Osteocyte (in vitro differentiated cells): Measurements from ENCODE around the gene DNAJC5G. TPM values are rescaled to one million over a fixed set of nuclear protein-coding genes. Genes with fewer than 3 reads are reported as not detected.

ENCODE experiments used
- DNase-seq: peaks from one replicate; pipeline ENCODE4 v3.0.0; 2021; ENCODE audit warnings: mixed read lengths; ENCODE audit not compliant: unreplicated experiment; ENCODE audit errors: extremely low spot score
- H3K27ac Mint-ChIP-seq: one replicate; pipeline ENCODE4 v1.8.0; 2021; ENCODE audit warnings: mild to moderate bottlenecking, mixed read lengths; ENCODE audit not compliant: unreplicated experiment
- H3K27me3 Mint-ChIP-seq: one replicate; pipeline ENCODE4 v1.8.0; 2021; ENCODE audit warnings: mixed read lengths; ENCODE audit not compliant: unreplicated experiment
- H3K36me3 Mint-ChIP-seq: one replicate; pipeline ENCODE4 v1.8.0; 2021; ENCODE audit warnings: mixed read lengths; ENCODE audit not compliant: unreplicated experiment
- H3K4me1 Mint-ChIP-seq: one replicate; pipeline ENCODE4 v1.8.0; 2021; ENCODE audit warnings: mixed read lengths; ENCODE audit not compliant: unreplicated experiment
- H3K4me3 Mint-ChIP-seq: one replicate; pipeline ENCODE4 v1.8.0; 2021; ENCODE audit warnings: mild to moderate bottlenecking, moderate library complexity, mixed read lengths; ENCODE audit not compliant: unreplicated experiment
- H3K9me3 Mint-ChIP-seq: one replicate; pipeline ENCODE4 v1.8.0; 2021; ENCODE audit warnings: mixed read lengths; ENCODE audit not compliant: unreplicated experiment
- total RNA-seq: library from RNA; stranded (reverse); gene quantifications from 2 replicates; pipeline ENCODE4 v1.2.1, GENCODE V29; 2021
- TF ChIP-seq, protein P1 (sequence below): fragments of 200-600 bp; sonication (generic); IDR thresholded peaks from 2 replicates; pipeline ENCODE4 v1.5.0; 2021; ENCODE audit warnings: antibody characterized with exemption, mild to moderate bottlenecking, moderate library complexity

Gene DNAJC5G
- total RNA-seq, 1 donor from 2014 or later, result not detected

DNA sequence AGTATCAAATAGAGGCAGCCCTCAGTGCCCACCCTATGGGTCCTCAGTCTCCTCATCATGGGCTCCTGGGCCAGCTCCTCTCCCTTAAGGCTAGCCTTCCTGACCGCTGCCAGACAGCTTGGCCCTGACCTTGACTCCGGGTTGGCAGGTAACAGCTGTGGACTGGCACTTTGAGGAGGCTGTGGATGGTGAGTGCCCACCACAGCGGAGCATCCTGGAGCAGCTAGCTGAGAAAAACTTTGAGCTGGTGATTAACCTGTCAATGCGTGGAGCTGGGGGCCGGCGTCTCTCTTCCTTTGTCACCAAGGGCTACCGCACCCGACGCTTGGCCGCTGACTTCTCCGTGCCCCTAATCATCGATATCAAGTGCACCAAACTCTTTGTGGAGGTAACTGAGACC lies 39.1 kb upstream of the DNAJC5G start:
- DNase-seq, result no peak
- peaks cover 74% of the 10 kb centered on the region for H3K36me3 Mint-ChIP-seq
- no peak overlapping the region for H3K4me3 Mint-ChIP-seq
- no peaks in the 10 kb centered on the region for H3K9me3 Mint-ChIP-seq
- no peaks in the 10 kb centered on the region for H3K4me1 Mint-ChIP-seq
- TF ChIP-seq, protein P1, sequence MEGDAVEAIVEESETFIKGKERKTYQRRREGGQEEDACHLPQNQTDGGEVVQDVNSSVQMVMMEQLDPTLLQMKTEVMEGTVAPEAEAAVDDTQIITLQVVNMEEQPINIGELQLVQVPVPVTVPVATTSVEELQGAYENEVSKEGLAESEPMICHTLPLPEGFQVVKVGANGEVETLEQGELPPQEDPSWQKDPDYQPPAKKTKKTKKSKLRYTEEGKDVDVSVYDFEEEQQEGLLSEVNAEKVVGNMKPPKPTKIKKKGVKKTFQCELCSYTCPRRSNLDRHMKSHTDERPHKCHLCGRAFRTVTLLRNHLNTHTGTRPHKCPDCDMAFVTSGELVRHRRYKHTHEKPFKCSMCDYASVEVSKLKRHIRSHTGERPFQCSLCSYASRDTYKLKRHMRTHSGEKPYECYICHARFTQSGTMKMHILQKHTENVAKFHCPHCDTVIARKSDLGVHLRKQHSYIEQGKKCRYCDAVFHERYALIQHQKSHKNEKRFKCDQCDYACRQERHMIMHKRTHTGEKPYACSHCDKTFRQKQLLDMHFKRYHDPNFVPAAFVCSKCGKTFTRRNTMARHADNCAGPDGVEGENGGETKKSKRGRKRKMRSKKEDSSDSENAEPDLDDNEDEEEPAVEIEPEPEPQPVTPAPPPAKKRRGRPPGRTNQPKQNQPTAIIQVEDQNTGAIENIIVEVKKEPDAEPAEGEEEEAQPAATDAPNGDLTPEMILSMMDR, result no peak
- H3K27me3 Mint-ChIP-seq, result no peaks in the 10 kb centered on the region
- no peak overlapping the region for H3K27ac Mint-ChIP-seq

DNA sequence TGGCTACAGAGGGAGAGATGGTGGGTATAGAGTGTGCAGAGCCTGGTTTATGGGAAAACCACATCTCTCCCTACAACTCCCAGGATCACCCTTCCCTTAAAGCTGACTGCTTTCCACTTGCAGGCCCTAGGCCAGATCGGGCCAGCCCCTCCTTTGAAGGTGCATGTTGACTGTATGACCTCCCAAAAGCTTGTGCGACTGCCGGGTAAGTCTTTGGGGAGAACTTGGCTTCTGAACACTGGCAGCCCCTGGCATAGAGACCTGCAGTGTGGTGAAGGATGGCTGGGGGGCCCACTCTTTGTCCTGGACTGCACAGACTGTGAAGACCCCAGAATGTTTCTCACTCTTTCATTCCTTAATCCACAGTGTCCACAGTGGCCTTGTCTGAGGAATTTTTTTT lies 38.6 kb upstream of the DNAJC5G start:
- Mint-ChIP-seq H3K27me3 (no peaks in the 10 kb centered on the region), H3K4me3 (no peak overlapping the region), H3K4me1 (no peaks in the 10 kb centered on the region), H3K36me3 (peaks cover 75% of the 10 kb centered on the region), H3K27ac (no peak overlapping the region), H3K9me3 (no peaks in the 10 kb centered on the region)
- TF ChIP-seq, protein P1, result no peak
- no peak for DNase-seq

DNA sequence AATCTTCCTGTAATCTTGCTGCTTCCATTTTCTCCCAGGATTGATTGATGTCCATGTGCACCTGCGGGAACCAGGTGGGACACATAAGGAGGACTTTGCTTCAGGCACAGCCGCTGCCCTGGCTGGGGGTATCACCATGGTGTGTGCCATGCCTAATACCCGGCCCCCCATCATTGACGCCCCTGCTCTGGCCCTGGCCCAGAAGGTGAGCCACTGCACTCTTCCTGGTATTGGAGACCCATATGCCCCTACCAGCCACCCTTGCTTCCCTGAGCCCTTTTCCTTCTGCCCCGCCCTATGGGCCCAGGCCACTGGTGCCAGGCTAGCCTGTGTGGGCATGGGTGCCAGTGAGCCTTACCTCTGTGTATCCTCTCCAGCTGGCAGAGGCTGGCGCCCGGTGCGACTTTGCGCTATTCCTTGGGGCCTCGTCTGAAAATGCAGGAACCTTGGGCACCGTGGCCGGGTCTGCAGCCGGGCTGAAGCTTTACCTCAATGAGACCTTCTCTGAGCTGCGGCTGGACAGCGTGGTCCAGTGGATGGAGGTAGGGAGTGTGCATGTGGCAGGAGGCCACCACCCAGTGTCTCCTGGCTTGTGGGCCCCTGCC lies 37.8 kb upstream of the DNAJC5G start:
- DNase-seq, result no peak
- no peaks in the 10 kb centered on the region for H3K4me1 Mint-ChIP-seq
- peaks cover 73% of the 10 kb centered on the region for H3K36me3 Mint-ChIP-seq
- no peaks in the 10 kb centered on the region for H3K27me3 Mint-ChIP-seq
- TF ChIP-seq, protein P1, result no peak
- H3K4me3 Mint-ChIP-seq, result no peak overlapping the region
- H3K9me3 Mint-ChIP-seq, result no peaks in the 10 kb centered on the region
- H3K27ac Mint-ChIP-seq, result no peak overlapping the region

DNA sequence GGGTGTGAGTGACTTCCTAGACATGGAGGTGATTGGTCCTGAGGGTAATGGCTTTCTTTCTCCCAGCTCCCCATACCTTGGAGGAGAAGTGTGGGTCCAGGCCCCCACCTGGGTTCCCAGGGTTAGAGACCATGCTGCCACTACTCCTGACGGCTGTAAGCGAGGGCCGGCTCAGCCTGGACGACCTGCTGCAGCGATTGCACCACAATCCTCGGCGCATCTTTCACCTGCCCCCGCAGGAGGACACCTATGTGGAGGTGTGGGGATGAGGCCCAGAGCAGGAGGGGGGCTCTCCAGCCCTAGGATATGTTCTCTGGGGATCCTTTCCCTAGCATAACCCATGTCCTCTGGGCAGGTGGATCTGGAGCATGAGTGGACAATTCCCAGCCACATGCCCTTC lies 36.3 kb upstream of the DNAJC5G start:
- H3K4me3 Mint-ChIP-seq, result no peak overlapping the region
- no peaks in the 10 kb centered on the region for H3K27me3 Mint-ChIP-seq
- H3K36me3 Mint-ChIP-seq, result peaks cover 73% of the 10 kb centered on the region
- TF ChIP-seq, protein P1, result no peak
- H3K4me1 Mint-ChIP-seq, result no peaks in the 10 kb centered on the region
- no peak for DNase-seq
- no peaks in the 10 kb centered on the region for H3K9me3 Mint-ChIP-seq
- H3K27ac Mint-ChIP-seq, result no peak overlapping the region

DNA sequence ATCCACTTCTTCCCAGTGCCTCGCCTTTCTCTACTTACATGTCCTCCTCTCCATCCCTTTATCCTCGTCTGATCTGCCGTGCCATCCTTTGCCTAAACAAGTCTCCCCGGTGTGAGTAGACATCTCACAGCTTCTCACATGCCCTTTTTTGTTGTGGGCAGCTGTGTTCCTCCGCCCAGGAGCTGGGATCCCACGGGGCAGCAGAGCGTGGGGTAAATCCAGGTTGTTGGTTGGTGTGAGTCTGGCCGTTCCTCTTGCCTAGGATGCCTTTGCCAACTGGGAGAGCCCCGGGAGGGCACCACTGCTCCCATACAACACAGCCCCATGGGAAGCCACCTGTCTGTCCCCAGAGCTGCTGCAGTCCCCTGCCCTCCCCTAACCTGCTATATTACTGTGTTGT lies 34.8 kb upstream of the DNAJC5G start:
- Mint-ChIP-seq H3K27ac (no peak overlapping the region), H3K9me3 (no peaks in the 10 kb centered on the region), H3K4me3 (no peak overlapping the region), H3K27me3 (no peaks in the 10 kb centered on the region), H3K36me3 (peaks cover 65% of the 10 kb centered on the region), H3K4me1 (no peaks in the 10 kb centered on the region)
- TF ChIP-seq, protein P1, result no peak
- DNase-seq, result no peak
